Muscle layer of duodenum (tissue), 2 donors: ENCODE measurements around the gene PTPRD.

ENCODE experiments used
- H3K27ac ChIP-seq: one replicate; pipeline ENCODE4 v1.7.0; 2013; ENCODE audit warnings: mild to moderate bottlenecking, low read length
- H3K27me3 ChIP-seq: one replicate; pipeline ENCODE4 v1.7.0; 2013; ENCODE audit warnings: low read depth, mild to moderate bottlenecking, control low read depth, low read length
- H3K36me3 ChIP-seq, 2 donors: one replicate each; pipeline ENCODE4 v1.7.0; 2013; ENCODE audit warnings: low read length in 2 of 2, control low read depth in 1 of 2, mild to moderate bottlenecking in 1 of 2; ENCODE audit not compliant: insufficient read depth in 2 of 2, control insufficient read depth in 1 of 2
- H3K4me1 ChIP-seq, 2 donors: one replicate each; pipeline ENCODE4 v1.7.0; 2013; ENCODE audit warnings: low read length in 2 of 2, mild to moderate bottlenecking in 2 of 2, control low read depth in 1 of 2, moderate library complexity in 1 of 2; ENCODE audit not compliant: insufficient read depth in 2 of 2, control insufficient read depth in 1 of 2
- H3K4me3 ChIP-seq, 2 donors: one replicate each; pipeline ENCODE4 v1.7.0; 2013; ENCODE audit warnings: low read length in 2 of 2, low read depth in 1 of 2, mild to moderate bottlenecking in 1 of 2
- H3K9me3 ChIP-seq, 2 donors: one replicate each; pipeline ENCODE4 v1.7.0; 2013; ENCODE audit warnings: low read length in 2 of 2, control low read depth in 1 of 2, mild to moderate bottlenecking in 1 of 2; ENCODE audit not compliant: control insufficient read depth in 1 of 2
- donor health status: healthy.

The PTPRD gene

GRCh38 chr9:8533681-8534080 is 2079.1 kb downstream of the PTPRD start:
- H3K27ac ChIP-seq = no peak overlapping the region
- no peaks in the 10 kb centered on the region for H3K9me3 ChIP-seq
- no peak overlapping the region for H3K4me3 ChIP-seq
- no peaks in the 10 kb centered on the region for H3K27me3 ChIP-seq
- no peaks in the 10 kb centered on the region for H3K4me1 ChIP-seq
- H3K36me3 ChIP-seq = no peaks in the 10 kb centered on the region

GRCh38 chr9:8531826-8532415 is 2080.9 kb downstream of the PTPRD start:
- H3K4me3 ChIP-seq = no peak overlapping the region
- no peaks in the 10 kb centered on the region for H3K9me3 ChIP-seq
- no peaks in the 10 kb centered on the region for H3K36me3 ChIP-seq
- no peaks in the 10 kb centered on the region for H3K4me1 ChIP-seq
- no peak overlapping the region for H3K27ac ChIP-seq
- no peaks in the 10 kb centered on the region for H3K27me3 ChIP-seq

GRCh38 chr9:8521112-8521511 is 2091.7 kb downstream of the PTPRD start:
- no peaks in the 10 kb centered on the region for H3K36me3 ChIP-seq
- H3K27ac ChIP-seq = no peak overlapping the region
- no peaks in the 10 kb centered on the region for H3K4me1 ChIP-seq
- no peaks in the 10 kb centered on the region for H3K27me3 ChIP-seq
- no peaks in the 10 kb centered on the region for H3K9me3 ChIP-seq
- H3K4me3 ChIP-seq = no peak overlapping the region

GRCh38 chr9:8515748-8516147 is 2097.1 kb downstream of the PTPRD start:
- Histone ChIP-seq H3K27me3 (no peaks in the 10 kb centered on the region), H3K36me3 (no peaks in the 10 kb centered on the region), H3K4me1 (no peaks in the 10 kb centered on the region), H3K4me3 (no peak overlapping the region), H3K27ac (no peak overlapping the region), H3K9me3 (no peaks in the 10 kb centered on the region)

GRCh38 chr9:8514760-8515159 is 2098.0 kb downstream of the PTPRD start:
- no peaks in the 10 kb centered on the region for H3K4me1 ChIP-seq
- H3K4me3 ChIP-seq = no peak overlapping the region
- H3K36me3 ChIP-seq = no peaks in the 10 kb centered on the region
- no peaks in the 10 kb centered on the region for H3K27me3 ChIP-seq
- no peak overlapping the region for H3K27ac ChIP-seq
- no peaks in the 10 kb centered on the region for H3K9me3 ChIP-seq

- H3K4me1 ChIP-seq = no peaks in the 10 kb centered on the region
- no peaks in the 10 kb centered on the region for H3K36me3 ChIP-seq
- no peak overlapping the region for H3K4me3 ChIP-seq
- H3K27me3 ChIP-seq = no peaks in the 10 kb centered on the region
- H3K9me3 ChIP-seq = no peaks in the 10 kb centered on the region
- no peak overlapping the region for H3K27ac ChIP-seq
These were observed 2104.0 kb downstream of the PTPRD start for GRCh38 chr9:8508671-8509290.

- H3K9me3 ChIP-seq = no peaks in the 10 kb centered on the region
- no peaks in the 10 kb centered on the region for H3K4me1 ChIP-seq
- H3K27ac ChIP-seq = no peak overlapping the region
- no peak overlapping the region for H3K4me3 ChIP-seq
- no peaks in the 10 kb centered on the region for H3K36me3 ChIP-seq
- H3K27me3 ChIP-seq = no peaks in the 10 kb centered on the region
These were observed 2118.2 kb downstream of the PTPRD start for GRCh38 chr9:8494571-8494970.

- Histone ChIP-seq H3K4me1 (no peaks in the 10 kb centered on the region), H3K9me3 (no peaks in the 10 kb centered on the region), H3K27me3 (no peaks in the 10 kb centered on the region), H3K36me3 (no peaks in the 10 kb centered on the region), H3K4me3 (no peak overlapping the region), H3K27ac (no peak overlapping the region)
These were observed 2120.1 kb downstream of the PTPRD start for GRCh38 chr9:8492679-8493078.

GRCh38 chr9:8492024-8492423 is 2120.8 kb downstream of the PTPRD start:
- Histone ChIP-seq H3K4me3 (no peak overlapping the region), H3K27ac (no peak overlapping the region), H3K4me1 (no peaks in the 10 kb centered on the region), H3K36me3 (no peaks in the 10 kb centered on the region), H3K27me3 (no peaks in the 10 kb centered on the region), H3K9me3 (no peaks in the 10 kb centered on the region)

GRCh38 chr9:8491563-8491962 is 2121.2 kb downstream of the PTPRD start:
- Histone ChIP-seq H3K27me3 (no peaks in the 10 kb centered on the region), H3K4me1 (no peaks in the 10 kb centered on the region), H3K4me3 (no peak overlapping the region), H3K36me3 (no peaks in the 10 kb centered on the region), H3K27ac (no peak overlapping the region), H3K9me3 (no peaks in the 10 kb centered on the region)

GRCh38 chr9:8489835-8490234 is 2123.0 kb downstream of the PTPRD start:
- no peaks in the 10 kb centered on the region for H3K27me3 ChIP-seq
- no peaks in the 10 kb centered on the region for H3K9me3 ChIP-seq
- H3K36me3 ChIP-seq = no peaks in the 10 kb centered on the region
- no peak overlapping the region for H3K4me3 ChIP-seq
- no peak overlapping the region for H3K27ac ChIP-seq
- H3K4me1 ChIP-seq = no peaks in the 10 kb centered on the region

- H3K27me3 ChIP-seq = no peaks in the 10 kb centered on the region
- no peaks in the 10 kb centered on the region for H3K4me1 ChIP-seq
- H3K9me3 ChIP-seq = no peaks in the 10 kb centered on the region
These were observed 2126.7 kb downstream of the PTPRD start for GRCh38 chr9:8486095-8486494.

More at GRCh38 chr9:8486095-8486494, 2126.7 kb downstream of the PTPRD start:
- Histone ChIP-seq H3K27ac (no peak overlapping the region), H3K4me3 (no peak overlapping the region), H3K36me3 (no peaks in the 10 kb centered on the region)
